VCaP (cell line): ENCODE results near the gene GFOD1.

ENCODE experiments used
- H3K27ac ChIP-seq: fragments of 450-650 bp; 2 replicates; pipeline ENCODE4 v1.5.1; 2017
- TF ChIP-seq, protein P1 (sequence below): fragments of 450-650 bp; conservative IDR thresholded peaks from 2 replicates; pipeline ENCODE4 v1.5.1; 2017; ENCODE audit warnings: mild to moderate bottlenecking, moderate library complexity

The GFOD1 gene

GRCh38 chr6:13404228-13404891 is 83.0 kb downstream of the GFOD1 start:
- TF ChIP-seq, protein P1, sequence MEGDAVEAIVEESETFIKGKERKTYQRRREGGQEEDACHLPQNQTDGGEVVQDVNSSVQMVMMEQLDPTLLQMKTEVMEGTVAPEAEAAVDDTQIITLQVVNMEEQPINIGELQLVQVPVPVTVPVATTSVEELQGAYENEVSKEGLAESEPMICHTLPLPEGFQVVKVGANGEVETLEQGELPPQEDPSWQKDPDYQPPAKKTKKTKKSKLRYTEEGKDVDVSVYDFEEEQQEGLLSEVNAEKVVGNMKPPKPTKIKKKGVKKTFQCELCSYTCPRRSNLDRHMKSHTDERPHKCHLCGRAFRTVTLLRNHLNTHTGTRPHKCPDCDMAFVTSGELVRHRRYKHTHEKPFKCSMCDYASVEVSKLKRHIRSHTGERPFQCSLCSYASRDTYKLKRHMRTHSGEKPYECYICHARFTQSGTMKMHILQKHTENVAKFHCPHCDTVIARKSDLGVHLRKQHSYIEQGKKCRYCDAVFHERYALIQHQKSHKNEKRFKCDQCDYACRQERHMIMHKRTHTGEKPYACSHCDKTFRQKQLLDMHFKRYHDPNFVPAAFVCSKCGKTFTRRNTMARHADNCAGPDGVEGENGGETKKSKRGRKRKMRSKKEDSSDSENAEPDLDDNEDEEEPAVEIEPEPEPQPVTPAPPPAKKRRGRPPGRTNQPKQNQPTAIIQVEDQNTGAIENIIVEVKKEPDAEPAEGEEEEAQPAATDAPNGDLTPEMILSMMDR, result no peak
- no peak overlapping the region for H3K27ac ChIP-seq

DNA sequence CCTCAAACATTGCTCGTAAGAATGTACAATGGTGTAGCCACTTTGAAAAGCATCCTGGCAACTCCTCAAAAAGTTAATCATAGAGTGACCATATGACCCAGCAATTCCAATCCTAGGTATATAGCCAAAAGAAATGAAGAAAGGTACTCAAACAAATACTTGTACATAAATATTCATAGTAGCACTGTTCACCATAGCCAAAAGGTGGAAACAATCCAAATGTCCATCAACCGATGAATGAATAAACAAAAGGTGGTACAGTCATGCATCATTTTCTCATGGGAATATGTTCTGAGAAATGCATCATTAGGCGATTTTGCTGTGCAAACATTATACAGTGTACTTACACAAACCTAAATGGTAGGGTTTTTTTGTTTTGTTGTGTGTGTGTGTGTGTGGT is 84.7 kb downstream of the GFOD1 start:
- no peak overlapping the region for H3K27ac ChIP-seq
- TF ChIP-seq, protein P1, result no peak

DNA sequence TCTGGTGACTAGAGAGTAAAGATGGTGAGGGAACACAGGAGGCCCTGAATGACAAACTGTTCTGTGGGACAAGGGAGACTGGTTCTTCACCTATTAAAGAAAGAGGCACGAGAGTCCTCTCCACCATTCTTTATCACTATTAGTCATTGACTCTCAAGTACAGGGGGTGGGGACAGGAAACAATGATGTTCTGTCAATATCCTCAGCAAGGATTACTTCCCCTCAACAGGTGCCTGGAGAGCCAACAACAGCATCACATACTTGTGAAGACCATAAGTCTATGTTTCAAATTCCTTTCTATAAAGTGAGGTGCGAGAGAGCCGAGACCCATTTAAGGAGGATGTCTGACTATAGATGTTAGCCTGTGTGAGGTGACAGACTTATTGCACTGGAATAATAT is 86.6 kb downstream of the GFOD1 start:
- TF ChIP-seq, protein P1, result no peak
- H3K27ac ChIP-seq, result no peak overlapping the region

GRCh38 chr6:13398421-13398994 is 88.9 kb downstream of the GFOD1 start:
- TF ChIP-seq, protein P1, result no peak

GRCh38 chr6:13398069-13398381 is 89.4 kb downstream of the GFOD1 start:
- H3K27ac ChIP-seq, result no peak overlapping the region
- TF ChIP-seq, protein P1, result no peak

More at GRCh38 chr6:13398421-13398994, 88.9 kb downstream of the GFOD1 start:
- no peak overlapping the region for H3K27ac ChIP-seq

DNA sequence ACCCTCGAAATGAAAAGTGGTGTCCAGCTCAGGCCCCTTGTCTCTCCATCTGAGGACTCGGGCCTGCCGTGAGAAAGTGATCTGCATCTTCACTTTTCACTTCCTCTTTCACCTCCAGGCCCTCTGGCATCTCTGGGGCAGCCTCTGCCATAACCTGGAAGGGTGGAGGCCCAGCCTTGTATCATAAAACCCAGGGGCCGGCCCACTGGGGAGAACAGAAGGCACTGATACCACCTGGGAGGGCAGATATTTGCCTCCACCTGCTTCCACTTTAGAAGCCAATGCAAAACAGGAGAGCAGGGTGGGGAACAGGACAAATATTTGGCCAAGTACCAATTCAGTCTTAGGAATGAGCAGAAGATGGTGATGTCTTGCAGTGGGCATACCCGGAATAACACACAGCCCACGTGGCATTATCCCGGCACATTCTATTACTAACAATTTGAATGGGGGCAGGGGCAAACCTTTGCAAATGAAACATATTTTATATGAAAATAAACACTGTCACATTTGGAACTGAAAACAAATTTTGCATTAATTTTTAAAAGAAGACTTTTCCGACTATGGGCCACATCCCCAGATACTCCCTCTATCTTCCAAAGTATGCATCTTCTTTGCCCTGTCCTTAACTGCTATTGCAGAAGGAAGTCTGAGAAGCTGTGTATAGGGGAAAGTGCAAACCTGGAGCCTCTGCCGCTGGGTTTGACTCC is 89.9 kb downstream of the GFOD1 start:
- TF ChIP-seq, protein P1, result no peak
- H3K27ac ChIP-seq, result no peak overlapping the region

GRCh38 chr6:13396241-13396792 is 91.1 kb downstream of the GFOD1 start:
- TF ChIP-seq, protein P1, result no peak
- H3K27ac ChIP-seq, result no peak overlapping the region
